Measurements from ENCODE around the gene HEATR3.

The HEATR3 gene, protein sequence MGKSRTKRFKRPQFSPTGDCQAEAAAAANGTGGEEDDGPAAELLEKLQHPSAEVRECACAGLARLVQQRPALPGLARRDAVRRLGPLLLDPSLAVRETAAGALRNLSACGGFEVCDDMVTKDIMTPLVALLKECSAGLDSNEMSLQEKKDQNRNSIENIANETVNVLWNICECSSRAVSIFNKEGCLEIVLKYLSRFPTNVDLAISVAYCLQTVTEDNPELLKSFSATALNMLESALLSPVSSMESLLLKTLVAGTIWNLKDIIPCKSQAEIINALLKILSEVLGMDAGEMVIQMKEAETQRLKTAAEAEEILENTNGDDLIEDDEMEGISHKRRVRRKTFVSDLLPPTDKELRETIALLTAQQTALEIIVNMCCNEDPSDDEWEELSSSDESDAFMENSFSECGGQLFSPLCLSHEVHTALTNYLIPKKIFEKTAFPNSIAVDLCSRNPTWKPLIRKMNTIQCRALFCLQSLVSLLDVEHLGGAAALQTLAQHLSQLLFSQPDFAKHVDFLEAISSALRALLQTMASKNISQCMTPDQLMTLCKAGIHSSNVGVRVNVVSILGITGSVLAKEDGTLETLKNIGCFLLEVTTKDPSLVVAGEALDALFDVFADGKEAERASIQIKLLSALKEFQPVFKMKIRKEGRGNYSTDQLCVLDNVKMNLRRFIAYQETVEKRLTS

DNA sequence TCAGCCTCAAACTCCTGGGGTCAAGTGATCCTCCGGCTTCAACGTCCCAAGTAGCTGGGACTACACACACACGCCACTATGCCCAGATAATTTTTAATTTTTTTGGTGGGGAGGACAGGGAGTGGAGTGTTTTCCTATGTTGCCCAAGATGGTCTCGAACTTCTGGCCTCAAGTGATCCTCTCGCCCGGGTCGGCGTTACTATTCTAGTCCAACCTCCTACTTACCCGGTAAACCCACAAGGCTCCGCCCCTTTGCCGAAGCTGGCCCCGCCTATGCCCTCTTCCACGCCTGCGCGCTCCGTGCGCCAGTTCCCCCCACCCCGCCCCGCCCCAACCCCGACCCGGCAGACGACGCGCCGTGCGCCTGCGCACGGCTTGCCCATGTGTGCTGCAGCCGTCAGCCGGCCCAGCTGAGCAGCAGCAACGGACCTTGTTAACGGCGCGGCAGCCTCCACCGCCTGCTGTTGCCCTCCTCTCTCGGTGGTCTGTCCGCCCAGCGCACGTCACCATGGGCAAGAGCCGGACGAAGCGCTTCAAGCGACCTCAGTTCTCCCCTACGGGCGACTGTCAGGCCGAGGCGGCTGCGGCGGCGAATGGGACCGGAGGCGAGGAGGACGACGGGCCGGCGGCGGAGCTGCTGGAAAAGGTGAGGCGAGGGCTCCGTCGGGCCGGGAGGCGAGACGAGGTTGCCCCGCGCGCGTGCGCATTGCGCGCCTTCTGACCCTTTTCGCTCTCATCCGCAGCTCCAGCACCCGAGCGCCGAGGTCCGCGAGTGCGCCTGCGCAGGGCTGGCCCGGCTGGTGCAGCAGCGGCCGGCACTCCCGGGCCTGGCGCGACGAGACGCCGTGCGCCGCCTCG is at the start of gene HEATR3:
HEATR3 (plus strand) TSS at position 347 of the 858 bp plus-strand sequence; CDS start at position 509, 162 bp downstream.
- peak within 1 kb of the TSS; percentile 94 for H3K4me3 ChIP-seq (ENCODE audit: low read depth, low read length)
- TF ChIP-seq, protein P1, sequence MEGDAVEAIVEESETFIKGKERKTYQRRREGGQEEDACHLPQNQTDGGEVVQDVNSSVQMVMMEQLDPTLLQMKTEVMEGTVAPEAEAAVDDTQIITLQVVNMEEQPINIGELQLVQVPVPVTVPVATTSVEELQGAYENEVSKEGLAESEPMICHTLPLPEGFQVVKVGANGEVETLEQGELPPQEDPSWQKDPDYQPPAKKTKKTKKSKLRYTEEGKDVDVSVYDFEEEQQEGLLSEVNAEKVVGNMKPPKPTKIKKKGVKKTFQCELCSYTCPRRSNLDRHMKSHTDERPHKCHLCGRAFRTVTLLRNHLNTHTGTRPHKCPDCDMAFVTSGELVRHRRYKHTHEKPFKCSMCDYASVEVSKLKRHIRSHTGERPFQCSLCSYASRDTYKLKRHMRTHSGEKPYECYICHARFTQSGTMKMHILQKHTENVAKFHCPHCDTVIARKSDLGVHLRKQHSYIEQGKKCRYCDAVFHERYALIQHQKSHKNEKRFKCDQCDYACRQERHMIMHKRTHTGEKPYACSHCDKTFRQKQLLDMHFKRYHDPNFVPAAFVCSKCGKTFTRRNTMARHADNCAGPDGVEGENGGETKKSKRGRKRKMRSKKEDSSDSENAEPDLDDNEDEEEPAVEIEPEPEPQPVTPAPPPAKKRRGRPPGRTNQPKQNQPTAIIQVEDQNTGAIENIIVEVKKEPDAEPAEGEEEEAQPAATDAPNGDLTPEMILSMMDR (IDR thresholded peaks at IDR 0.05; ENCODE audit: low read depth, low read length, missing control alignments), result no peak
- peak; percentile 78 for DNase-seq (ENCODE audit: low read depth)

DNA sequence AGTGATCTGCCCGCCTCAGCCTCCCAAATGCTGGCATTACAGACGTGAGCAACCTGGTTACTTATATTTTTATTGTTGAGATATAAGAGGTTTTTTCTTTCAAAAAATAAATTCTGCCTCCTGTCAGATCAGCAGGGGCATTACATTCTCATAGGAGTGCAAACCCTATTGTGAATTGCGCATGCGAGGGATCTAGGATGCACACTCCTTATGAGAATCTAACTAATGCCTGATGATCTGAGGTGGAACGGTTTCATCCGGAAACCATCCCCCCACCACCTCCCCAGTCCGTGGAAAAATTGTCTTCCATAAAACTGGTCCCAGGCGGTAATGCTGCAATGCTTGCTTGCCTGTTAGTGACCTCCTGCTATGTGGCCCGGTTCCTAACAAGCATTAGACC is 48.2 kb upstream of the HEATR3 start:
- TF ChIP-seq, protein P1 (IDR thresholded peaks at IDR 0.05; ENCODE audit: low read depth, low read length, missing control alignments), result no peak
- DNase-seq (ENCODE audit: low read depth), result no peak
- no peak overlapping the region for H3K4me3 ChIP-seq (ENCODE audit: low read depth, low read length)

DNA sequence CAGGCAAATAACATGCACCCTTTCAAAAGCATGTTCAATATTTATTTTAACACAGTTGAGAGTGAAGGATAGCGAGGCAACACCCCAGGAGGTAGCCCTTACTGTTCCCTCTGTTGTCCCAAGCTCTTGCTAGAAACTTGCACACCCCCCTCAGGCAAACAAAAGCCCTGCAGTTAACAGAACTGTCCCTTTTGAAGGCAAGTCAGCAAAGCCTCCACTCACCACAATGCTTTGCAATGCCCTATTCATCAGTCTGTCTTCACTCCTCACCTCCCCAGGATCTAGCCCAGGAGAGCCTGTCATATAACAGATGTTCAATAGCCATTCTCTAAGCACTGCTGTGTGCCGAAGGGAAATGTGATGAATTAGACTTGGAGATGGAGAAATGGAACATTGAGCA is 44.2 kb upstream of the HEATR3 start:
- H3K4me3 ChIP-seq (ENCODE audit: low read depth, low read length), result no peak overlapping the region
- DNase-seq (ENCODE audit: low read depth), result no peak
- TF ChIP-seq, protein P1 (IDR thresholded peaks at IDR 0.05; ENCODE audit: low read depth, low read length, missing control alignments), result peak; percentile 29

DNA sequence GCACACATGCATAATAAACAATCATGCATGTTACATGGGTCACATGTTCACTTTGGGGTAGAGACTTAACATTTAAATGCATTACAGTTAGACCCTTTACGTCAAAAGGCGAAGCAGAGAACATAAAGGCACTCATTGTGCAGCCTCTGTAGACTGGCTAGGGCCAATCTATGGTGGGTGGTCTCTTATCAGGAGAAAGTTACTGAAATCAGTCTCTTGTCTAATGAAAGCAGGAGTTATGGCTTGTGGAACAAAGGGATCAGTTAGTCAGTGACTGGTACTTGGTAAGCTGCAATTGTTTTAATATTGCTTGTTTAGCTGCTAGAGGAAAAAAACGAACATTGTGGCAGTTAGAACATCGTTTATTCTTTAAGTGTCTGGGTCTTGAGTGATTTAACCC is 42.1 kb upstream of the HEATR3 start:
- TF ChIP-seq, protein P1 (IDR thresholded peaks at IDR 0.05; ENCODE audit: low read depth, low read length, missing control alignments), result no peak
- H3K4me3 ChIP-seq (ENCODE audit: low read depth, low read length), result no peak overlapping the region
- DNase-seq (ENCODE audit: low read depth), result no peak

DNA sequence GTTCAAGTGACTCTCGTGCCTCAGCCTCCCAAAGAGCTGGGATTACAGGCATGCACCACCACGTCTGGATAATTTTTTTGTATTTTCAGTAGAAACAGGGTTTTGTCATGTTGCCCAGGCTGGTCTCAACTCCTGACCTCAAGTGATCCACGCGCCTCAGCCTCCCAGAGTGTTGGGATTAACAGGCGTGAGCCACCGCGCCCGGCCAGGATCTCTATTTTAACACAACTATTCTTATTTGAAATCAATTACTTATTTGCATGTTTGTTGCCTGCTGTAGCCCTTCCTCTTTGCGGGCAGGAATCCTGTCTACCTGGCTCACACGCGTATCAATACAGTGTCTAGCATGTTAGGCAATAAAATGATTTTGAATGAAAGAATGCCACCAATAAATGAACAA is 41.6 kb upstream of the HEATR3 start:
- DNase-seq (ENCODE audit: low read depth), result no peak
- TF ChIP-seq, protein P1 (IDR thresholded peaks at IDR 0.05; ENCODE audit: low read depth, low read length, missing control alignments), result no peak
- no peak overlapping the region for H3K4me3 ChIP-seq (ENCODE audit: low read depth, low read length)

DNA sequence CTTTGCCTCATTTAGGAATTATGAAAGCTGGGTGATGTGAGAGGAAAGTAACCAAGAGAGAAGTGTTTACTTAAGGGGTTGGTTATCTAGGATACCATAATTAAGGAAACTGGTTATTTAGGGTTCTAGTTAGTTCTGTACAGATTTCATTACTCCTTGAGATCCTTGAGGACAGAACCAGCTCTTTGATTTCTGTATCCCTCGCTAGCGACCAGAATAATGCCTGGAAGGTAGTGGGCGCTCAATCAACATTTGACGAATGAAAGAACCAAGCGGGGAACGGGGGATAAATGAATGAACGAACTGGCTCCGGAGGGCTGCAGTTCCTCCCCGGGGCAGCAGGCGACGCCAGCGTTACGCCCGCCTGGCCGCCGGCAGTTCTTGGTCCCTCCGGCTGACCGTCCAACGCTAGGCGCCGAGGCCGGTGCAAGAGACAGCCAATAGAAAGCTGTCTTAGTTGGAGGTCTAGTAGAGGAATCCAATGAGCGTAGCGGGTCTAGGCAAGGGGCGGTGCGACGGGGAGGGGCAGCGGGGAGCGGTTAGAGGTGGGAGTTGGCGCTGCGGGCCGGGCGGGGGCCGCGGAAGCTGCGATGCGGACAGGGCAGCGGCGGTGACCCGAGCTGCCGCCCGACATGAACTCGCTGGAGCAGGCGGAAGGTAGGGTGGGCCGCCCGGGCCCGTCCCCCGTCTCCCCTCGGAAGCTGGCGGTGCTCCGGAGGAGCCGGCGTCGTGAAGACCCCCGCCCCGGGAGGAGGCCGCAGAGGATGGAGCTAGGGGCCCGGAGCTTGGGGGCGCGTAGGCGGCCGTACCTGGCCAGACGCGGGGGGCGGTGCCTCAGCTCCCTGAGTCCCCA is 40.9 kb upstream of the HEATR3 start, which contains the start of gene CNEP1R1:
CNEP1R1 (plus strand) TSS at position 542 of the 853 bp plus-strand sequence; CDS start at position 633, 91 bp downstream.
- H3K4me3 ChIP-seq (ENCODE audit: low read depth, low read length), result peak within 1 kb of the TSS; percentile 86
- TF ChIP-seq, protein P1 (IDR thresholded peaks at IDR 0.05; ENCODE audit: low read depth, low read length, missing control alignments), result peak; percentile 100

More for the DNA sequence above, 40.9 kb upstream of the HEATR3 start, which contains the start of gene CNEP1R1:
- DNase-seq (ENCODE audit: low read depth), result peak; percentile 90
